BJ (cell line): Measurements from ENCODE around the gene C10orf62. TPM values are rescaled to one million over a fixed set of nuclear protein-coding genes. Genes with fewer than 3 reads are reported as not detected.

Source experiments
- CTCF ChIA-PET: fragments of 350-600 bp; formaldehyde crosslinking; extraction: SDS; loops from one replicate; lab custom pipeline; 2021; ENCODE audit warnings: antibody characterized with exemption, inconsistent platforms; lab: Yijun Ruan, JAX
- POLR2A ChIA-PET: fragments of 300-600 bp; sonication (Branson Sonifier 250); formaldehyde crosslinking; extraction: SDS; loops from one replicate; lab custom pipeline; 2021; ENCODE audit warnings: antibody characterized with exemption; lab: Charles Lee
- DNase-seq: peaks from one replicate; pipeline ENCODE4 v3.0.0-alpha.2; 2011; ENCODE audit warnings: low read depth
- H3K27me3 ChIP-seq: 2 replicates; pipeline ENCODE4 v1.6.0; 2011; ENCODE audit warnings: low read length; ENCODE audit not compliant: control insufficient read depth, insufficient read depth
- H3K36me3 ChIP-seq: 2 replicates; pipeline ENCODE4 v1.5.1; 2011; ENCODE audit warnings: low read length; ENCODE audit not compliant: control insufficient read depth, insufficient read depth
- H3K4me3 ChIP-seq: 2 replicates; pipeline ENCODE4 v1.5.1; 2011; ENCODE audit warnings: low read depth, mild to moderate bottlenecking, control low read depth, low read length
- polyA plus RNA-seq: library from polyadenylated mRNA; depleted of rRNA; stranded (reverse); fragments of >200 nt; gene quantifications from 2 replicates; pipeline ENCODE4 v1.2.3, GENCODE V29; 2011
- TF ChIP-seq, protein P1 (sequence below): IDR thresholded peaks from 2 replicates; pipeline ENCODE4 v1.5.1; 2011; ENCODE audit warnings: low read depth, mild to moderate bottlenecking, control low read depth, inconsistent platforms, low read length, moderate library complexity; ENCODE audit not compliant: insufficient read depth

C10orf62 gene
- polyA plus RNA-seq, 1 experiment = not detected

DNA sequence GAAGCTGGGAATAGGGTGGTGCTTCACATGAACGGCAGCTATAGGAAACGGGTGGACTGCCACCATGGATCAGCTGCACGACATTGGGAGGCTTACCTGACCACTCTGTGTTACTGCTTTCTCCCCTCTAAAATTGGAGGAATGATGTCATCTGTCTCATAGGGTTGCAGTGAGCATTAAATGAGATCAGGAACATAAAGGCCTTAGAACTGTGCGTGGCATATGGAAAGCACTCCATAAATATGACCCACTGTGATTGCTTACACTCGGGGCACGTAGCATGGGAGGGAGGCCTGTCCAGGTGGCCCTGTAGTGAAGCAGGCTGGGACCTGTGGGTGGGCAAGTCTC is 9.7 kb downstream of the C10orf62 start:
- Histone ChIP-seq H3K4me3 (no peak overlapping the region), H3K27me3 (no peaks in the 10 kb centered on the region), H3K36me3 (no peaks in the 10 kb centered on the region)
- POLR2A ChIA-PET = no interaction called here
- DNase-seq = no peak
- TF ChIP-seq, protein P1, sequence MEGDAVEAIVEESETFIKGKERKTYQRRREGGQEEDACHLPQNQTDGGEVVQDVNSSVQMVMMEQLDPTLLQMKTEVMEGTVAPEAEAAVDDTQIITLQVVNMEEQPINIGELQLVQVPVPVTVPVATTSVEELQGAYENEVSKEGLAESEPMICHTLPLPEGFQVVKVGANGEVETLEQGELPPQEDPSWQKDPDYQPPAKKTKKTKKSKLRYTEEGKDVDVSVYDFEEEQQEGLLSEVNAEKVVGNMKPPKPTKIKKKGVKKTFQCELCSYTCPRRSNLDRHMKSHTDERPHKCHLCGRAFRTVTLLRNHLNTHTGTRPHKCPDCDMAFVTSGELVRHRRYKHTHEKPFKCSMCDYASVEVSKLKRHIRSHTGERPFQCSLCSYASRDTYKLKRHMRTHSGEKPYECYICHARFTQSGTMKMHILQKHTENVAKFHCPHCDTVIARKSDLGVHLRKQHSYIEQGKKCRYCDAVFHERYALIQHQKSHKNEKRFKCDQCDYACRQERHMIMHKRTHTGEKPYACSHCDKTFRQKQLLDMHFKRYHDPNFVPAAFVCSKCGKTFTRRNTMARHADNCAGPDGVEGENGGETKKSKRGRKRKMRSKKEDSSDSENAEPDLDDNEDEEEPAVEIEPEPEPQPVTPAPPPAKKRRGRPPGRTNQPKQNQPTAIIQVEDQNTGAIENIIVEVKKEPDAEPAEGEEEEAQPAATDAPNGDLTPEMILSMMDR = no peak
- CTCF ChIA-PET = interaction anchor here (1.2 to 2.3 kb wide), 4 partner anchors 13 to 77 kb away, joined by 3 to 9 read pairs (median 6); partner anchors contain the start of gene ANKRD2

DNA sequence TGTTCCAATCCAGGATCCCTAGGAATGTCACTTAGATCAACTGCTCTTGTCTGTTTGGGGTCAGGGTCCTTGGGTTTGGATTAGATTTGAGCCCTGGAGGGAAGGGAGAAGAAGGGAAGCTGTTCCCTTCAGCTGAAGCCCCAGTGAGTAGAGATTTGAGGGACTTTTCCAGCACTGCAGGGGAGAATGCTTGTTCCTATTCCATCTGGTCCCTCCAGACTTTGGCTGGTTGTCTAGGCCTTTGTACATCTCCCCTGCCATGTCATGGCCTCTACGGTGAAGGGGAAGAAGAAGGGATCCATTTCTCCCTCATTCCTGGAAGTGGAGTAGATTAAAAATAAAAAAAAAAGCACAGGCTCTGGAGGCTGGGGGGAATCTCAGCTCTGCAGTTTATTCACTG is 11.1 kb downstream of the C10orf62 start:
- POLR2A ChIA-PET = no interaction called here
- CTCF ChIA-PET = interaction anchor here (0.6 to 2.3 kb wide), 4 partner anchors 10 to 70 kb away, joined by 3 to 9 read pairs (median 5); partner anchors contain the start of gene ANKRD2
- Histone ChIP-seq H3K4me3 (no peak overlapping the region), H3K36me3 (no peaks in the 10 kb centered on the region), H3K27me3 (no peaks in the 10 kb centered on the region)
- DNase-seq = no peak
- TF ChIP-seq, protein P1 = no peak

DNA sequence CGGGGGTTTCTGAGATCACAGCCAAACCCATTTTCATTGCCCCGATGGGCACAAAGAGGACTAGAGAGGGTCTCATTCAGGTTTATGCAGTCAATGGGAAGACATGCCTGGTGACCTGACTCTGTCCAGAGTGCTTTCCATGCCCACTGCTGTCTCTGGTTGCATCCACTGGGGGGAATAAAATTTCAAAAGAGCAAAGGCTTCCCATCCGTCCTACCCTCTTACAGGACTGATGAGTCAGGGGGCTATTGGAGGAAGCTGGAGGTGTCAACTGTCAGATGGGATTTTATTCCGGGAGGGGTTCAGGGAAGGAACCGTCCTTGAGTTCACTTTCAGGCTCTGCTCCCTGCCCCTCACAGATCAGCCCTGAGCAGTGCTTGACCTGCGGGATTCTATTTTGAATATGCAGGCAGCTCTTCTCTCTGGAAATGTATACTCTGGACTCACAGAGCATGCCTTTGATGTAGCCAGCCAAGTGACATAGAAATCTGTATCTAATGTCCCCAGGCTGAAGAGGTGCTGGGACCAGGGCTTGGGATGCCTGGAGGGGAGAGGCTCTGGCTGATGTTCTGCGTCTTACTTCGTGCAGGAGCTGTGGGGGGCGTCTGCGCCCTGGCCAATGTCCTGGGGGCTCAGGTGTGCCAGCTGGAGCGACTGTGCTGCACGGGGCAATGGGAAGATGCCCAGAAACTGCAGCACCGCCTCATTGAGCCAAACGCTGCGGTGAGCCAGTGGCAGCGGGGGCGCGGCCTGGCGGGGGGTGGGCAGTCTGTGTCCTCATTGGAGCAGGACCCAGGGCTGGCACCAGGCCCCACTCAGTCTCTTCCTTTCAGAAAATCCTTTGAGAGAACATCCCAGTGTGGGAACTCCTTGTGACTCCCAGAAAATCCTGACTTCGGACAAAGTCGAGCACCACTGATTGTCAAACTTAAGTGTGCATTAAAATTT is 12.0 kb downstream of the C10orf62 start:
- Histone ChIP-seq H3K27me3 (no peaks in the 10 kb centered on the region), H3K4me3 (no peak overlapping the region), H3K36me3 (no peaks in the 10 kb centered on the region)
- POLR2A ChIA-PET = no interaction called here
- DNase-seq = no peak
- TF ChIP-seq, protein P1 = no peak
- CTCF ChIA-PET = no interaction called here

DNA sequence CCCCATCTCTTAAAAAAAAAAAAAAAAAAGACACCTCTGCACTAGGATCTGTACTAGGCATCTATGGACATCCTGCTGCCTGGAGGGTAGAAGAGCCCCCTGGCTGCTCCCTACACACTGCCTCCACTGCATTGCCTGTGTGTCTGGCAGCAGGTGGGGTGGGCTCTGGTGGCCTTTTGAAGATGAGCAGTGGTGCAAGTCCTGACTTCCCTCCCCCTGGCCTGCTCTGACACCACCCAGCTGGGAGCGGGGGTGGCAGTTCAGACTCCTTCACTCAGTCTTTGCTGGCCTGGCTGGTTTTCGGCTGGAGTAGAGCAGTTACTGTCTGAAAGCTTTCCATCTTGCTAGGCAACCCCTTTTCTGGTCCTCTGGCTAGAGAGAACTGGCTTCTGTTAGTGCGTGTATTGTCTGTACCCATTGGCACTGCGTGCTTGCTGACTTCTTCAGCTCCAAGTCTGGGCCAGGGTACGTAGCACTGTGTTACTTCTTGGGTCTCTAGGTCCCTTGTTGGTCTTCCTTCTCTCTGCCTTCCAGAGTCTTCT is 17.6 kb downstream of the C10orf62 start:
- Histone ChIP-seq H3K36me3 (no peaks in the 10 kb centered on the region), H3K4me3 (no peak overlapping the region), H3K27me3 (no peaks in the 10 kb centered on the region)
- TF ChIP-seq, protein P1 = no peak
- ChIA-PET POLR2A (no interaction called here), CTCF (interaction anchor here (0.6 to 12.6 kb wide), 5 partner anchors 19 to 125 kb away, joined by 3 to 179 read pairs (median 5); partner anchors contain the start of gene ANKRD2)
- no peak for DNase-seq

DNA sequence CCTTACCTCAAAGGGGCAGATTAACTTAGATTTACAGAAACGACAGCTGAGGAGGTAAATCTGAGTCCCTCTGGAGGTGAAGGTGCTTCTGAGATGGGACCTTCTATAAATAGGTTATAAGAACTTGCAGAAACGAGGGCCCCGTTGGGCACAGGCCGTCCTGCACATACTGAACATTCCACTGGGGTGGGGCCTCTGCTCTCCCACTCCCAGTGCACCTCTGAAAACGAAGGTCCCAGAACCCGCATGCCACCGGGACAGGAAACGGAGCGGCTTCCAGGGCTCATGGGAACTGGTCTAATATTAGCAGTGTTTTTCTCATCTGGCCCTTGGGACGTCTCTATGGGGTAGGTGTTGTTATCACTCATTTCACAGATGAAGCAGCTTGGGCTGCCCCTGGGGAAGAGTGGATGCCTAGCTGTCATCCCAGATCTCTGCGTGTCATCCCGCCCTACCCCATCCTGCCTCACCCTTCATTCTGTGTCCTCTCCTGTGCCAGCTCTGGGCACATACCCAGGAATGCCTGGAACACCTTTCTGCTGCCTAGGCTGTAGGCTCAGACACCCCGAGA is 19.6 kb downstream of the C10orf62 start:
- ChIA-PET CTCF (interaction anchor here (1.0 to 12.6 kb wide), 3 partner anchors 19 to 55 kb away, joined by 3 to 179 read pairs (median 5); partner anchors contain the start of genes ANKRD2 and C10orf62), POLR2A (no interaction called here)
- TF ChIP-seq, protein P1 = no peak
- no peak overlapping the region for H3K4me3 ChIP-seq
- no peaks in the 10 kb centered on the region for H3K36me3 ChIP-seq
- DNase-seq = no peak
- no peaks in the 10 kb centered on the region for H3K27me3 ChIP-seq
